Measurements from ENCODE around the gene NOS3. TPM values are rescaled to one million over a fixed set of nuclear protein-coding genes. Genes with fewer than 3 reads are reported as not detected.

NOS3 gene
- total RNA-seq, 1 donor from 2014 or later = 12.6 TPM

- Histone ChIP-seq H3K4me1 (peaks cover 61% of the 10 kb centered on the region), H3K9me3 (replicated peaks) (no peaks in the 10 kb centered on the region), H3K4me3 (peak overlapping the region; percentile 93), H3K27ac (replicated peaks) (peak overlapping the region; percentile 97), H3K36me3 (no peaks in the 10 kb centered on the region), H3K27me3 (ENCODE audit: low read depth) (no peaks in the 10 kb centered on the region)
- TF ChIP-seq CTCF (IDR thresholded peaks at IDR 0.05; ENCODE audit: borderline replicate concordance) = no peak
- peak; percentile 99 for DNase-seq
- intact Hi-C loops (cut with micrococcal nuclease) = no loop called here
Observed at GRCh38 chr7:151057989-151058780, 67.4 kb downstream of the NOS3 start.

- H3K4me1 ChIP-seq = peaks cover 68% of the 10 kb centered on the region
- peak overlapping the region; percentile 97 for H3K27ac ChIP-seq (replicated peaks)
- H3K4me3 ChIP-seq = peak overlapping the region; percentile 93
- no peak for TF ChIP-seq CTCF (IDR thresholded peaks at IDR 0.05; ENCODE audit: borderline replicate concordance)
- no peaks in the 10 kb centered on the region for H3K27me3 ChIP-seq (ENCODE audit: low read depth)
- intact Hi-C loops (cut with micrococcal nuclease) = no loop called here
- no peaks in the 10 kb centered on the region for H3K9me3 ChIP-seq (replicated peaks)
- DNase-seq = no peak
- H3K36me3 ChIP-seq = no peaks in the 10 kb centered on the region
Observed at GRCh38 chr7:151058781-151059366, 68.1 kb downstream of the NOS3 start.

GRCh38 chr7:151059367-151060112, 68.7 kb downstream of the NOS3 start, which contains the start of gene SLC4A2:
Gene SLC4A2, plus strand, starts transcription at chr7:151059589. Its CDS starts 2,399 bp downstream, at chr7:151061988.
- intact Hi-C loops (cut with micrococcal nuclease) = no loop called here
- Histone ChIP-seq H3K4me1 (peaks cover 69% of the 10 kb centered on the region), H3K4me3 (peak within 1 kb of the TSS; percentile 93), H3K36me3 (peaks cover 6% of the 10 kb centered on the region), H3K27me3 (ENCODE audit: low read depth) (no peaks in the 10 kb centered on the region), H3K27ac (replicated peaks) (peak within 1 kb of the TSS; percentile 97), H3K9me3 (replicated peaks) (no peaks in the 10 kb centered on the region)
- peak; percentile 86 for DNase-seq
- TF ChIP-seq CTCF (IDR thresholded peaks at IDR 0.05; ENCODE audit: borderline replicate concordance) = peak; percentile 60

GRCh38 chr7:151060113-151060415, 69.2 kb downstream of the NOS3 start:
- H3K4me1 ChIP-seq = peaks cover 73% of the 10 kb centered on the region
- H3K36me3 ChIP-seq = peaks cover 12% of the 10 kb centered on the region
- H3K27me3 ChIP-seq (ENCODE audit: low read depth) = no peaks in the 10 kb centered on the region
- H3K4me3 ChIP-seq = peak overlapping the region; percentile 93
- TF ChIP-seq CTCF (IDR thresholded peaks at IDR 0.05; ENCODE audit: borderline replicate concordance) = no peak
- peak overlapping the region; percentile 97 for H3K27ac ChIP-seq (replicated peaks)
- intact Hi-C loops (cut with micrococcal nuclease) = no loop called here
- DNase-seq = no peak
- H3K9me3 ChIP-seq (replicated peaks) = no peaks in the 10 kb centered on the region

- intact Hi-C loops (cut with micrococcal nuclease) = no loop called here
- no peaks in the 10 kb centered on the region for H3K9me3 ChIP-seq (replicated peaks)
- H3K27ac ChIP-seq (replicated peaks) = peak overlapping the region; percentile 97
- H3K27me3 ChIP-seq (ENCODE audit: low read depth) = no peaks in the 10 kb centered on the region
- H3K36me3 ChIP-seq = peaks cover 15% of the 10 kb centered on the region
- H3K4me1 ChIP-seq = peaks cover 77% of the 10 kb centered on the region
- no peak for DNase-seq
- no peak for TF ChIP-seq CTCF (IDR thresholded peaks at IDR 0.05; ENCODE audit: borderline replicate concordance)
- H3K4me3 ChIP-seq = peak overlapping the region; percentile 93
Observed at GRCh38 chr7:151060416-151061212, 69.8 kb downstream of the NOS3 start.

All from left ventricle myocardium inferior (tissue), 1 donor.